Prostate gland (tissue), 2 donors: ENCODE data around the gene EMX1. TPM values are rescaled to one million over a fixed set of nuclear protein-coding genes. Genes with fewer than 3 reads are reported as not detected.

Experiments
- DNase-seq: peaks from one replicate; pipeline ENCODE4 v3.0.0-alpha.2; 2019; ENCODE audit warnings: low spot score
- H3K27ac ChIP-seq, 2 donors: fragments of 200-600 bp; sonication (generic); 2 replicates each; pipeline ENCODE4 v1.5.1; 2017 to 2019
- H3K27me3 ChIP-seq: fragments of 200-600 bp; sonication (generic); replicated peaks from 2 replicates; pipeline ENCODE4 v1.5.1; 2019; ENCODE audit not compliant: insufficient read depth
- H3K36me3 ChIP-seq, 2 donors: fragments of 200-600 bp; sonication (generic); 1 replicate in 1 of 2; 2 replicates in 1 of 2; pipeline versions ENCODE4 v1.5.1 to v1.8.1; 2017 to 2019
- H3K4me1 ChIP-seq: fragments of 200-600 bp; sonication (generic); replicated peaks from 2 replicates; pipeline ENCODE4 v1.5.1; 2019
- H3K4me3 ChIP-seq, 2 donors: fragments of 200-600 bp; sonication (generic); 2 replicates each; pipeline ENCODE4 v1.5.1; 2017 to 2019
- H3K9me3 ChIP-seq: fragments of 200-600 bp; sonication (generic); 2 replicates; pipeline ENCODE4 v1.5.1; 2017
- CTCF ChIP-seq, 4 experiments: fragments of 200-600 bp in 2 of 4; fragments of 450-650 bp in 2 of 4; sonication (generic) in 2 of 4; IDR thresholded peaks; 1 replicate in 3 of 4; 2 replicates in 1 of 4; pipeline ENCODE4 v1.5.1; 2016 to 2019; ENCODE audit warnings: antibody characterized with exemption in 4 of 4, mild to moderate bottlenecking in 2 of 4, moderate library complexity in 2 of 4
- POLR2A ChIP-seq: fragments of 450-650 bp; IDR thresholded peaks from one replicate; pipeline ENCODE4 v1.6.1; 2016; ENCODE audit warnings: antibody characterized with exemption, mild to moderate bottlenecking
- POLR2AphosphoS5 ChIP-seq: sonication (generic); formaldehyde crosslinking; IDR thresholded peaks from one replicate; pipeline ENCODE4 v1.6.1; 2017; ENCODE audit warnings: antibody characterized with exemption
- WGBS: methylation state at CpG from one replicate; pipeline ENCODE4 v1.1.5; 2018; 5-methylcytosine and 5-hydroxymethylcytosine counted together
- intact Hi-C: fragments of 100-400 bp; cut with DNase I; formaldehyde crosslinking; loops from one replicate; pipeline ENCODE4 v1.14.2; 2022
- total RNA-seq, 2 donors: library from RNA; depleted of rRNA; stranded (reverse); fragments of >200 nt; gene quantifications; one replicate each; pipeline ENCODE4 v1.1.0, GENCODE V29; 2016

Gene EMX1
- total RNA-seq, 2 donors from 2014 or later, result 9.8 TPM; not detected in 1

- no peaks in the 10 kb centered on the region for H3K9me3 ChIP-seq
- no peaks in the 10 kb centered on the region for H3K27me3 ChIP-seq
- H3K4me3 ChIP-seq, result no peak overlapping the region
- intact Hi-C loops, result no loop called here
- DNase-seq, result no peak
- no peaks in the 10 kb centered on the region for H3K4me1 ChIP-seq
- H3K36me3 ChIP-seq, result no peaks in the 10 kb centered on the region
- WGBS, result 47% methylated on average over 19 of the region's 19 CpGs
- TF ChIP-seq CTCF (IDR thresholded peaks at IDR 0.05) (no peak), POLR2AphosphoS5 (no peak), POLR2A (no peak)
- H3K27ac ChIP-seq, result no peak overlapping the region
Observed at GRCh38 chr2:72936660-72937355, 19.5 kb downstream of the EMX1 start.

GRCh38 chr2:72937356-72937669 is 20.0 kb downstream of the EMX1 start:
- TF ChIP-seq POLR2A (no peak), CTCF (IDR thresholded peaks at IDR 0.05) (no peak), POLR2AphosphoS5 (no peak)
- Histone ChIP-seq H3K4me1 (no peaks in the 10 kb centered on the region), H3K4me3 (no peak overlapping the region), H3K36me3 (no peaks in the 10 kb centered on the region), H3K27me3 (no peaks in the 10 kb centered on the region), H3K9me3 (no peaks in the 10 kb centered on the region), H3K27ac (no peak overlapping the region)
- intact Hi-C loops, result no loop called here
- 51% methylated on average over 15 of the region's 15 CpGs for WGBS
- DNase-seq, result no peak

GRCh38 chr2:72938455-72938854 is 21.1 kb downstream of the EMX1 start:
- H3K4me1 ChIP-seq, result no peaks in the 10 kb centered on the region
- H3K27ac ChIP-seq, result no peak overlapping the region
- TF ChIP-seq CTCF (IDR thresholded peaks at IDR 0.05) (no peak), POLR2AphosphoS5 (no peak), POLR2A (no peak)
- no peaks in the 10 kb centered on the region for H3K27me3 ChIP-seq
- 68% methylated on average over 5 of the region's 5 CpGs for WGBS
- H3K36me3 ChIP-seq, result no peaks in the 10 kb centered on the region
- intact Hi-C loops, result no loop called here
- H3K4me3 ChIP-seq, result no peak overlapping the region
- no peak for DNase-seq
- no peaks in the 10 kb centered on the region for H3K9me3 ChIP-seq

- 80% methylated on average over 6 of the region's 6 CpGs for WGBS
- intact Hi-C loops, result no loop called here
- H3K36me3 ChIP-seq, result no peaks in the 10 kb centered on the region
- no peaks in the 10 kb centered on the region for H3K27me3 ChIP-seq
- H3K4me1 ChIP-seq, result no peaks in the 10 kb centered on the region
- no peak overlapping the region for H3K4me3 ChIP-seq
- TF ChIP-seq POLR2AphosphoS5 (no peak), CTCF (IDR thresholded peaks at IDR 0.05) (no peak), POLR2A (no peak)
- H3K9me3 ChIP-seq, result no peaks in the 10 kb centered on the region
- DNase-seq, result no peak
- H3K27ac ChIP-seq, result no peak overlapping the region
Observed at GRCh38 chr2:72940361-72940760, 23.0 kb downstream of the EMX1 start.

- Histone ChIP-seq H3K9me3 (no peaks in the 10 kb centered on the region), H3K27ac (no peak overlapping the region), H3K4me3 (no peak overlapping the region), H3K4me1 (no peaks in the 10 kb centered on the region), H3K36me3 (no peaks in the 10 kb centered on the region), H3K27me3 (no peaks in the 10 kb centered on the region)
- DNase-seq, result no peak
- TF ChIP-seq POLR2A (no peak), POLR2AphosphoS5 (no peak), CTCF (IDR thresholded peaks at IDR 0.05) (no peak)
- 73% methylated on average over 6 of the region's 6 CpGs for WGBS
- intact Hi-C loops, result no loop called here
Observed at GRCh38 chr2:72940786-72941185, 23.5 kb downstream of the EMX1 start.
